ENCODE data around the gene NDUFS3.
A peak's percentile ranks its signal among the peaks of the same experiment; 100 is the strongest.

NDUFS3 gene

GRCh38 chr11:47609675-47610074 is 30.8 kb downstream of the NDUFS3 start:
- H3K27ac ChIP-seq (ENCODE audit: poor library complexity, severe bottlenecking): no peak overlapping the region
- ATAC-seq (ENCODE audit: low read depth) (no peak), DNase-seq (ENCODE audit: low spot score) (no peak)
- no peaks in the 10 kb centered on the region for H3K36me3 ChIP-seq (ENCODE audit: low read depth)
- no peaks in the 10 kb centered on the region for H3K4me1 ChIP-seq (ENCODE audit: insufficient read depth, poor library complexity, severe bottlenecking)
- no peak overlapping the region for H3K4me3 ChIP-seq (ENCODE audit: severe bottlenecking)
- TF ChIP-seq, protein P1, sequence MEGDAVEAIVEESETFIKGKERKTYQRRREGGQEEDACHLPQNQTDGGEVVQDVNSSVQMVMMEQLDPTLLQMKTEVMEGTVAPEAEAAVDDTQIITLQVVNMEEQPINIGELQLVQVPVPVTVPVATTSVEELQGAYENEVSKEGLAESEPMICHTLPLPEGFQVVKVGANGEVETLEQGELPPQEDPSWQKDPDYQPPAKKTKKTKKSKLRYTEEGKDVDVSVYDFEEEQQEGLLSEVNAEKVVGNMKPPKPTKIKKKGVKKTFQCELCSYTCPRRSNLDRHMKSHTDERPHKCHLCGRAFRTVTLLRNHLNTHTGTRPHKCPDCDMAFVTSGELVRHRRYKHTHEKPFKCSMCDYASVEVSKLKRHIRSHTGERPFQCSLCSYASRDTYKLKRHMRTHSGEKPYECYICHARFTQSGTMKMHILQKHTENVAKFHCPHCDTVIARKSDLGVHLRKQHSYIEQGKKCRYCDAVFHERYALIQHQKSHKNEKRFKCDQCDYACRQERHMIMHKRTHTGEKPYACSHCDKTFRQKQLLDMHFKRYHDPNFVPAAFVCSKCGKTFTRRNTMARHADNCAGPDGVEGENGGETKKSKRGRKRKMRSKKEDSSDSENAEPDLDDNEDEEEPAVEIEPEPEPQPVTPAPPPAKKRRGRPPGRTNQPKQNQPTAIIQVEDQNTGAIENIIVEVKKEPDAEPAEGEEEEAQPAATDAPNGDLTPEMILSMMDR (IDR thresholded peaks at IDR 0.05; ENCODE audit: poor library complexity, severe bottlenecking): no peak
- no peaks in the 10 kb centered on the region for H3K27me3 ChIP-seq (ENCODE audit: insufficient read depth, poor library complexity, severe bottlenecking)
- H3K9me3 ChIP-seq (ENCODE audit: severe bottlenecking): no peaks in the 10 kb centered on the region

DNA sequence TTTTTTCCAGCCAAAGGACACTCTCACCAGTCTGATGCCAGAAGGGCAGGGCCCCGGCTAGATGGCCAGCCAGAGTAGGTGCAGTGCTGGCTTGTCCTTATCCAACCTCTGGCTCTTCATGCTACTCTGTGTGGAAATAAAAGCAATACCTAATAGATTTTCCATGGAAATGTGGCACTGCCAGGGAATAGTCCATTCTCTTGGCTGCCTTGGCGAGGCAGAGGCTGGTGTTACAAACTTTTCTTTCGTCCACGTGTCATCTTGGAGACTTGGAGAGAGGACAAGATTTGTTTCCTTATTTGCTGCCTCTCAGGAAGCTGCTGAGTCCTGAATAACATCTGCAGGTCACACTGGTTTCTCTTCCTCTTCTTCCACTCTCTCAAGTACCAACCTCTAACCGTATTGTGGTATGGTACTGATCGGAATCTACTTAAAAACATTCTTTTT is 32.5 kb downstream of the NDUFS3 start:
- peak; percentile 13; the same call in 1 of the 3 replicates for ATAC-seq (ENCODE audit: low read depth)
- H3K36me3 ChIP-seq (ENCODE audit: low read depth): no peaks in the 10 kb centered on the region
- no peaks in the 10 kb centered on the region for H3K9me3 ChIP-seq (ENCODE audit: severe bottlenecking)
- H3K27ac ChIP-seq (ENCODE audit: poor library complexity, severe bottlenecking): no peak overlapping the region
- H3K27me3 ChIP-seq (ENCODE audit: insufficient read depth, poor library complexity, severe bottlenecking): no peaks in the 10 kb centered on the region
- TF ChIP-seq, protein P1 (IDR thresholded peaks at IDR 0.05; ENCODE audit: poor library complexity, severe bottlenecking): no peak
- no peak for DNase-seq (ENCODE audit: low spot score)
- no peak overlapping the region for H3K4me3 ChIP-seq (ENCODE audit: severe bottlenecking)
- no peaks in the 10 kb centered on the region for H3K4me1 ChIP-seq (ENCODE audit: insufficient read depth, poor library complexity, severe bottlenecking)

DNA sequence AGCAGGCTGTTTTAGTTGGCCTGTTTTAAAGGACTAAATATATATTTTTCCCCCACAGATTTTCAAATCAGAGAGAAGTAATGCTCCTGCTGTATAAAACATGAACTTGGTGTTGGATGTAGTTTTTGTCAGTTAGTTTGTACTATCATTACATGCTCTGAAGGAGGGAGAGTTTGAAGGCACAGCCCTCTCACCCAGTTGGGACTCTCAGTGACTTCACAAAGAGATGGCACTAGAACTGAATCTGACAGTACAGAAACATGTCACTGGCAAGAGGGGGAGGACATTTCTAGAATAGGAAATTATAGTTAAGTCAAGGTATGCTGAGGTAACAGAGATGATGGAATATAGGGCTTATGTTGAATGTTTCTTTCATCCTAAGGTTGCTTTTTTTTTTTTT is 36.4 kb downstream of the NDUFS3 start:
- Histone ChIP-seq H3K4me1 (ENCODE audit: insufficient read depth, poor library complexity, severe bottlenecking) (no peaks in the 10 kb centered on the region), H3K27me3 (ENCODE audit: insufficient read depth, poor library complexity, severe bottlenecking) (no peaks in the 10 kb centered on the region), H3K4me3 (ENCODE audit: severe bottlenecking) (no peak overlapping the region), H3K27ac (ENCODE audit: poor library complexity, severe bottlenecking) (no peak overlapping the region), H3K36me3 (ENCODE audit: low read depth) (peaks cover 34% of the 10 kb centered on the region), H3K9me3 (ENCODE audit: severe bottlenecking) (no peaks in the 10 kb centered on the region)
- ATAC-seq (ENCODE audit: low read depth) (no peak), DNase-seq (ENCODE audit: low spot score) (no peak)
- TF ChIP-seq, protein P1 (IDR thresholded peaks at IDR 0.05; ENCODE audit: poor library complexity, severe bottlenecking): no peak

- ATAC-seq (ENCODE audit: low read depth): peak; percentile 67; the same call in 1 of the 3 replicates
- Histone ChIP-seq H3K4me3 (ENCODE audit: severe bottlenecking) (no peak overlapping the region), H3K4me1 (ENCODE audit: insufficient read depth, poor library complexity, severe bottlenecking) (no peaks in the 10 kb centered on the region), H3K9me3 (ENCODE audit: severe bottlenecking) (no peaks in the 10 kb centered on the region), H3K27me3 (ENCODE audit: insufficient read depth, poor library complexity, severe bottlenecking) (no peaks in the 10 kb centered on the region), H3K27ac (ENCODE audit: poor library complexity, severe bottlenecking) (no peak overlapping the region), H3K36me3 (ENCODE audit: low read depth) (peaks cover 45% of the 10 kb centered on the region)
- DNase-seq (ENCODE audit: low spot score): no peak
- TF ChIP-seq, protein P1 (IDR thresholded peaks at IDR 0.05; ENCODE audit: poor library complexity, severe bottlenecking): peak; percentile 70
Observed at GRCh38 chr11:47616726-47617416, 38.0 kb downstream of the NDUFS3 start.

DNA sequence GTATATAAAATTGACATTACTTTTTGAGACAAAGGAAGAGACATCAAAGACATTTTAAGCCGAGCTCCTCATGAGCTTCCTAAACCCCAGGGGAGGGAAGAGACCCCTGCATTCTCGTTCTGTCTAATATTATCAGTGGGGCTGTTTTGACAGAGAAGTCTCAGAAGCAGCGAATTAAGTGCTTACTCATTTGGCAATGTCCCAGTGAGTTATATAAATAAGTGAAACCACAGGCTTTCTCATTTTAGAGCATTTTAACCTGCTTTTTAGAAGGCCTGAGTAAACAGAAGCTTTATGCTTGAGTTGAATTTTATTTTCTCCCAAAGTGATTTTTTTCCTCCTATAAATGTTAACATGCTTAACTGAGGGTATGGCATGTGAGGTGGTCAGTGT is 38.5 kb downstream of the NDUFS3 start:
- ATAC-seq (ENCODE audit: low read depth) (no peak), DNase-seq (ENCODE audit: low spot score) (no peak)
- no peak overlapping the region for H3K27ac ChIP-seq (ENCODE audit: poor library complexity, severe bottlenecking)
- H3K27me3 ChIP-seq (ENCODE audit: insufficient read depth, poor library complexity, severe bottlenecking): no peaks in the 10 kb centered on the region
- no peaks in the 10 kb centered on the region for H3K4me1 ChIP-seq (ENCODE audit: insufficient read depth, poor library complexity, severe bottlenecking)
- TF ChIP-seq, protein P1 (IDR thresholded peaks at IDR 0.05; ENCODE audit: poor library complexity, severe bottlenecking): peak; percentile 34
- H3K9me3 ChIP-seq (ENCODE audit: severe bottlenecking): no peaks in the 10 kb centered on the region
- no peak overlapping the region for H3K4me3 ChIP-seq (ENCODE audit: severe bottlenecking)
- peaks cover 50% of the 10 kb centered on the region for H3K36me3 ChIP-seq (ENCODE audit: low read depth)
